Sigmoid colon (tissue), 7 donors: Measurements from ENCODE around the gene ANKMY1. TPM values are rescaled to one million over a fixed set of nuclear protein-coding genes. Genes with fewer than 3 reads are reported as not detected.
A peak's percentile ranks its signal among the peaks of the same experiment; 100 is the strongest.

Source experiments
- DNase-seq: peaks from one replicate; pipeline ENCODE4 v3.0.0-alpha.2; 2019
- H3K27ac ChIP-seq, 4 donors: fragments of 200-600 bp; sonication (generic); one replicate each; pipeline ENCODE4 v1.5.1; 2016 to 2019; ENCODE audit warnings: mild to moderate bottlenecking in 1 of 4
- H3K27me3 ChIP-seq, 3 donors: fragments of 200-600 bp; sonication (generic); one replicate each; pipeline ENCODE4 v1.5.1; 2019; ENCODE audit warnings: mild to moderate bottlenecking in 1 of 3
- H3K36me3 ChIP-seq, 4 donors: fragments of 200-600 bp; sonication (generic); one replicate each; pipeline ENCODE4 v1.5.1; 2016 to 2019
- H3K4me1 ChIP-seq, 4 donors: fragments of 200-600 bp; sonication (generic); one replicate each; pipeline ENCODE4 v1.5.1; 2017 to 2019
- H3K4me3 ChIP-seq, 4 donors: fragments of 200-600 bp; sonication (generic); one replicate each; pipeline ENCODE4 v1.5.1; 2017 to 2019; ENCODE audit warnings: mild to moderate bottlenecking in 2 of 4, moderate library complexity in 1 of 4
- H3K9me3 ChIP-seq, 4 donors: fragments of 200-600 bp in 3 of 4; sonication (generic) in 3 of 4; one replicate each; pipeline versions ENCODE4 v1.5.1 to v1.6.1; 2013 to 2019
- EP300 ChIP-seq, 4 donors: sonication (generic); formaldehyde crosslinking; IDR thresholded peaks; one replicate each; pipeline ENCODE4 v1.6.1; 2017; ENCODE audit warnings: antibody characterized with exemption in 4 of 4
- POLR2A ChIP-seq, 2 donors: fragments of 450-650 bp; IDR thresholded peaks; one replicate each; pipeline ENCODE4 v1.6.1; 2016; ENCODE audit warnings: antibody characterized with exemption in 2 of 2, mild to moderate bottlenecking in 2 of 2, moderate library complexity in 2 of 2
- POLR2AphosphoS5 ChIP-seq, 4 donors: sonication (generic); formaldehyde crosslinking; IDR thresholded peaks; one replicate each; pipeline ENCODE4 v1.6.1; 2017; ENCODE audit warnings: antibody characterized with exemption in 4 of 4
- WGBS, 2 donors: extraction: QIAGEN DNeasy Blood & Tissue Kit; methylation state at CpG; one replicate each; pipeline ENCODE4 v1.1.7; 2013; 5-methylcytosine and 5-hydroxymethylcytosine counted together
- intact Hi-C: fragments of 100-400 bp; cut with DNase I; formaldehyde crosslinking; loops from one replicate; pipeline ENCODE4 v1.15.1; 2023
- polyA plus RNA-seq, 3 donors: library from polyadenylated mRNA; stranded (reverse); fragments of 200-250 nt; gene quantifications; one replicate each; pipeline ENCODE4 v1.2.3, GENCODE V29; 2013
- total RNA-seq, 4 donors: library from RNA; depleted of rRNA; stranded (reverse); fragments of >200 nt; gene quantifications; one replicate each; pipeline ENCODE4 v1.1.0, GENCODE V29; 2016
- TF ChIP-seq, protein P1 (sequence below), 4 experiments: fragments of 450-650 bp in 3 of 4; fragments of 200-600 bp in 1 of 4; IDR thresholded peaks; one replicate each; pipeline ENCODE4 v1.5.1; 2016 to 2019; ENCODE audit warnings: antibody characterized with exemption in 4 of 4, mild to moderate bottlenecking in 3 of 4, moderate library complexity in 2 of 4
- donor health status: healthy with polysubstance abuse.
- donor health status: Bipolar disorder and iron deficiency.
- donor health status: healthy.

Gene ANKMY1
- total and polyA plus RNA-seq, 7 donors = 3.6 to 14.0 (median 8.9) TPM

DNA sequence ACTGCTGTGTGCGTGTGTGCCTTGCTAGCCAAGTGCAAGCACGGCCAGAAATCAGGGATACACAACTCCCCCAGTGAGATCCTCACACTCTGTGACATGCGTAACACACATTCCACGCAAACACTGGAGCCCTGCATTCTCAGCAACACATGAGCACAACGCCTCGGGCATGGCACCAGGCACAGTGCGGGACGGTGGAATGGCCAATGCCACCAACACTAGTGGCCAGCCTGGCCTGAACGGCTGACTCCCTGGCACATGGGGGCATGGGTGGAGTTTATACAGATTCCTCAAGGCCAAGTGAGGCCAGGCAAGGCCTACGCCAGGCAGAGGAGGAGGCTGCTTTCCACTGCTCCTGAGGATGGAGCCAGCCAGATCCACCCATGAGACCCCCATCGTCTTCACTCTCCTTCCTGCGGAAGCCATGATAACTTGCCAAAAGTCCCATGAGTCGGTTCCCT, 56.2 kb downstream of the ANKMY1 start:
- H3K36me3 ChIP-seq = no peaks in the 10 kb centered on the region
- no peaks in the 10 kb centered on the region for H3K9me3 ChIP-seq
- H3K4me1 ChIP-seq = no peaks in the 10 kb centered on the region
- H3K27me3 ChIP-seq = no peaks in the 10 kb centered on the region
- no peak for DNase-seq
- WGBS, 2 donors = 91 to 95% methylated on average over 13 of the region's 13 CpGs
- no peak overlapping the region for H3K27ac ChIP-seq
- intact Hi-C loops = no loop called here
- no peak overlapping the region for H3K4me3 ChIP-seq
- TF ChIP-seq, protein P1, sequence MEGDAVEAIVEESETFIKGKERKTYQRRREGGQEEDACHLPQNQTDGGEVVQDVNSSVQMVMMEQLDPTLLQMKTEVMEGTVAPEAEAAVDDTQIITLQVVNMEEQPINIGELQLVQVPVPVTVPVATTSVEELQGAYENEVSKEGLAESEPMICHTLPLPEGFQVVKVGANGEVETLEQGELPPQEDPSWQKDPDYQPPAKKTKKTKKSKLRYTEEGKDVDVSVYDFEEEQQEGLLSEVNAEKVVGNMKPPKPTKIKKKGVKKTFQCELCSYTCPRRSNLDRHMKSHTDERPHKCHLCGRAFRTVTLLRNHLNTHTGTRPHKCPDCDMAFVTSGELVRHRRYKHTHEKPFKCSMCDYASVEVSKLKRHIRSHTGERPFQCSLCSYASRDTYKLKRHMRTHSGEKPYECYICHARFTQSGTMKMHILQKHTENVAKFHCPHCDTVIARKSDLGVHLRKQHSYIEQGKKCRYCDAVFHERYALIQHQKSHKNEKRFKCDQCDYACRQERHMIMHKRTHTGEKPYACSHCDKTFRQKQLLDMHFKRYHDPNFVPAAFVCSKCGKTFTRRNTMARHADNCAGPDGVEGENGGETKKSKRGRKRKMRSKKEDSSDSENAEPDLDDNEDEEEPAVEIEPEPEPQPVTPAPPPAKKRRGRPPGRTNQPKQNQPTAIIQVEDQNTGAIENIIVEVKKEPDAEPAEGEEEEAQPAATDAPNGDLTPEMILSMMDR (IDR thresholded peaks at IDR 0.05) = no peak
- TF ChIP-seq POLR2AphosphoS5 (IDR thresholded peaks at IDR 0.05) (no peak), EP300 (IDR thresholded peaks at IDR 0.05) (no peak), POLR2A (IDR thresholded peaks at IDR 0.05) (no peak)

DNA sequence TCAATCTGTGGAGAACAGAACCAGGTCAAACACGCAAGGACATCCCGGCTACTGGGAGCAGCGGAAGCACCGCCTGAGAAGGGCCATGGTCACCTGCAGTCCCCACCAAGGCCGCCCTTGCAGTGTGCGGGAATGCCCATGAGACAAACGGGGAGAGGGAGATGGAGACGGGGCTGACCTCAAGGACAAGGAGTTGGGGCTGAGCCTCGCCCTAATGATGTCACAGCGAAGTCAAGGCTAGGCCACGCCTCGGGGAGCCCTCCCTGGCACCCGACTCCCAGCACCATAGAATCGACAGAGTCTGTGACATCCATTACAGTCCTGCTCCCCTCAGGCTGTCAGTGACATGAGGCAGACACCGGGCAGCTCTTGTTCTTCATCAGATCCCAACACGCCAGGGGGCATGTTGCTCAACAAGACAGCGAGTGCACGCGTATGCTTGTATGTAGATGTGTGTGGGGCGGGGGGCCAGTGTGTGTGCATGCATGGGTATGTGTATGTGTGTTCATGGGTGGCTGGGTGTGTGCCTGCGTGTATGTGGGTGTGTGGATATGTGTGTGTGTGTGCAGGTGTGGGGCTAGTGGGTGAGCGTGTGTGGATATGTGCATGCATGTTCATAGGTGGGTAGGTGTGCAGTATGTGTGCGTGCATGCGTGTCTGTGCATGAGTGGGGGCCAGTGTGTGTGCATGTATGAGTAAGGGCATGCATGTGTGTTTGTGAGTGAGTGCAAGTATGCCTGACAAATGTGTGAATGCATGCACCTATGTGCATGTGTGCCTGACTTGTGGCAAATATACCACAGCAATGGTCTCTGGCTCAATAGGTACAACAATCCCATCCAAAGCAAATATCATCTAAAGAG, 57.0 kb downstream of the ANKMY1 start:
- intact Hi-C loops = no loop called here
- Histone ChIP-seq H3K27me3 (no peaks in the 10 kb centered on the region), H3K36me3 (no peaks in the 10 kb centered on the region), H3K4me3 (no peak overlapping the region), H3K27ac (no peak overlapping the region), H3K9me3 (no peaks in the 10 kb centered on the region), H3K4me1 (no peaks in the 10 kb centered on the region)
- DNase-seq = peak; percentile 60
- WGBS, 2 donors = 96% methylated on average over 24 of the region's 24 CpGs
- TF ChIP-seq POLR2AphosphoS5 (IDR thresholded peaks at IDR 0.05) = no peak

DNA sequence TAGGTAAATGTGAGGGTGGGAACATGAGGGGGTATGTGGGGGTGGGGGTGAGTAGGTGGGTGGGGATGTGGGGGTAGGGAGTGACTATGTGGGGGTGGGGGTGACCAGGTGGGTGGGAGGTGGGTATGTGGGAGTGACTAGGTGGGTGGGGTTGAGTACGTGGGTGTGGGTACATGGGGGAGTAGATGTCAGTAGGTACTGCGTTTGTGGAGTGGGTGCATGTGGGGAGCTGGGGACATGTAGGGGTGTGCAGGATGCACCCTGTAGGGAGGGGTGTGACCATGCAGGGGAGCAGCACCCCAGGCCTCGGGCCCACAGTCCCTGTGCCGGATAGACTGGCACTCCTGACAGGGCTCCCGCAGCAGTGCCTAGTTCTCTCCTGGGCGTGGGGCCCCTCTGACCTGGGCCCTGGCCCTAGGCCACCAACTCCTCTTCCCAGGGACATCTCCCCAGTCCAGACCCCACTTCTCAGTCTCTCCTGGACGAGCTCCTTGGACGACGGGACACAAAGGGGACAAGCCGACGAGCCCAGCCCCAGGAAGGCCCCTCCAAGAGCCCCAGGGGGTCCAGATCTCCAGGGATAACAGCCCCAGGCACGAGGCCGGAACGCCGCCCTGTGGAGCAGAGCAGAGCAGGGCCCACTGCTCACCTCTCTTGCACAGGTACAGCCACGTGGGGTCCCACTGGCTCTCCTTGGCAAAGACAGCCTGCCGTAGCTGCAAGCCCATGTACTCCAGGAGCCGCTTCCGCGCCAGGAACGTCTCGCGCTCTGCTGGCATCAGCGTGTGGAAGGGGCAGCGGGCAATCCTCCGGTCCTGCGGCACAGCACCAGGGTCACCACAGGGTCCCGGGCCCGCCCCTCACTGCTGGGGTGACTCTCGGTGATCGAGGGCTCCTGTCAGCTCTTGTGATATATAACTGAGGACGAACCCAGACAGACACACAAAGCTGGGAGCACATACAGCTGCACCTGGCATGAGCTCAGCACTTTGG, 58.2 kb downstream of the ANKMY1 start:
- 92 to 95% methylated on average over 32 of the region's 32 CpGs for WGBS, 2 donors
- Histone ChIP-seq H3K27me3 (no peaks in the 10 kb centered on the region), H3K27ac (no peak overlapping the region), H3K36me3 (no peaks in the 10 kb centered on the region), H3K4me1 (no peaks in the 10 kb centered on the region), H3K9me3 (no peaks in the 10 kb centered on the region), H3K4me3 (no peak overlapping the region)
- TF ChIP-seq, protein P1 (IDR thresholded peaks at IDR 0.05) = no peak
- TF ChIP-seq POLR2A (IDR thresholded peaks at IDR 0.05) = no peak
- TF ChIP-seq EP300 (IDR thresholded peaks at IDR 0.05) = no peak
- TF ChIP-seq POLR2AphosphoS5 (IDR thresholded peaks at IDR 0.05) = no peak
- intact Hi-C loops = no loop called here
- peak; percentile 53 for DNase-seq

DNA sequence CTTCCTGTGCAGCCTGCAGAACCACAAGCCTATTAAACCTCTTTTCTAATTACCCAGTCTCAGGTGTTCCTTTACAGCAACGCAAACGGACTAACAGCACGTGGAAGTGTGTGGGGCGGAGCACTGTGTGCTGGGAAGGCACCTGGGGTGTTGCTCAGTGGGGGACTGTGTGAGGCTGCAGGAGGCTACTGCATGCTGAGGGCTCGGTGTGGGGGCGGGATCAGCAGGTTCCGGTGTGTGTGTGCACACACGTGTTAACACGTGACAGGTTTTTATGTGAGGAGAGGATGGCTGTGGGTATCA, 58.9 kb downstream of the ANKMY1 start:
- Histone ChIP-seq H3K9me3 (no peaks in the 10 kb centered on the region), H3K4me3 (no peak overlapping the region), H3K36me3 (no peaks in the 10 kb centered on the region), H3K27me3 (no peaks in the 10 kb centered on the region), H3K4me1 (no peaks in the 10 kb centered on the region), H3K27ac (no peak overlapping the region)
- DNase-seq = no peak
- 94% methylated on average over 9 of the region's 9 CpGs for WGBS, 2 donors
- intact Hi-C loops = no loop called here
- TF ChIP-seq, protein P1 (IDR thresholded peaks at IDR 0.05) = no peak
- TF ChIP-seq POLR2A (IDR thresholded peaks at IDR 0.05) = no peak
- no peak for TF ChIP-seq POLR2AphosphoS5 (IDR thresholded peaks at IDR 0.05)
- TF ChIP-seq EP300 (IDR thresholded peaks at IDR 0.05) = no peak
